CD4-positive, alpha-beta T cell treated with Interleukin-17A for 1 hour (primary cell): ENCODE results near the gene UNKL.

Source experiments
- DNase-seq: peaks from one replicate; pipeline ENCODE4 v3.0.0-alpha.2; 2020

UNKL gene

GRCh38 chr16:1398351-1398750 lies 16.2 kb downstream of the UNKL start:
- no peak for DNase-seq

DNA sequence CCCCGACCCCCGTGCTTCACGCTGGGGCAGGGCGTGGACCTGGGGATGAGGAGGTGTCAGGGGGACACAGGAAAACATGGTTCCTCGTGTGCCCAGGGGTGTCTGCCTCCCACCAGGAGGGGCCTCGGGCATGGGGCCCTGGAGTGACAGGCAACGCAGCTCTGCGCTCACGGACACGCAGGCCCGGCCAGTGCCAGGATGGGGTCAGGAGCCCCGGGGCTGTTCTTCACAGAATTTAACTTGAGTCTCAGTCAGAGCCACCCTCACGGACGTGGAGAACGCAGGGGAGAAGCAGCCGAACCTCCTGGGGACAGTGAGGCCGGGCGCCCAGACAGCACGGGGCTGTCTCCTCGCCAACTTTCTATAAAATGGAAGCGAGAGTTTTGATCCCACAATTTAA lies 16.7 kb downstream of the UNKL start:
- no peak for DNase-seq

DNA sequence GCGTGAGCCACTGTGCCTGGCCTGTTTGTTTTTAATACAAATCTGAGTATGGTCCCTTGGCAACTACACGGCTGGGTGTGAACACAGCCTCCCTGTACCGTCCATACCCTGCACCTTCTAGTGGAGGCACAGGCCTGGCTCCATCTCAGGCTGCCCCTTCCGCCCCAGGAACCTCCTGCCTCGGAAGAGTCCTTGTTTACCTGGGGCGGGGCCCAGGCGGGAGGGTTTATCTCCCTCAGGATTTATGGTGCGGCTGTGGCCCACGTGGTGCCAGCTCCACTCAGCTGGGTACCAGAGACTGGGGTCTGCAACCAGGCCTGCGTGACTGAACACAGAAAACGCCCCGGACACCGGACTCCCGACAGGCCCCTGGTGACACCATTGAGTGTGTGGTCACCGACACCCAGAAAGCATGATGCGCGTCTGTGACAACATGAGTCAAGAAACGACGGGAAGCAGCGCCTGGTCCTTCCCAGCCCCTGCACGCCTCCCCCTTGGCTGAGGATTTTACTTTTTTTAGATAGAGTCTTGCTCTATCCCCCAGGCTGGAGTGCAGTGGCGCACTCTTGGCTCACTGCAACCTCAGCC lies 19.0 kb downstream of the UNKL start:
- no peak for DNase-seq

DNA sequence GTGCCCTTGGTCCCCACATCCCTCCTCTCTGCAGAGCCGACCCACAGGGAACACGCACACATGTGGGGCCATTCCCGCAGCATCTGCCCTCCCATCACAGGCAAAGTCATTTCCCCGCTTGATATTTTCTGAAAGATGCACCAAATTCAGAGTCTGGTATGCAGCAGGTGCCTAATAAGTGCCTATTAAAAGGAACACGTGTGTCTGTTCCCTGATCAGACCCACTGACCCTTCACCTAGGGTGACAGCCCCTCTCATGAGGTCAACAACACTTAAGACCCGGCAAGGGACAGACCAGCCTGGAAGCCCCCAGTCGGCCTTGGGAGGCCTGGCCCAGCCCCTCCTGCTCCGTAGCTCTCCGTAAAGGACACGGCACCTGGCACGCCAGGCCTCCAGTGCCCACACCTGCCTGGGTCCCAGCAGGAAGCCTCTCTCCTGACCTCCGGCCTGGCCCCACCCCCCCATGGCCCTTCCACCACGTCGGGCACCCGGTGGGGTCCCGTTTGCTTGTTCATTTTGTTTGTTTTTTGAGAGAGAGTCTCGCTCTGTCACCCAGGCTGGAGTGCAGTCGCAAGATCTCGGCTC lies 20.0 kb downstream of the UNKL start:
- no peak for DNase-seq

DNA sequence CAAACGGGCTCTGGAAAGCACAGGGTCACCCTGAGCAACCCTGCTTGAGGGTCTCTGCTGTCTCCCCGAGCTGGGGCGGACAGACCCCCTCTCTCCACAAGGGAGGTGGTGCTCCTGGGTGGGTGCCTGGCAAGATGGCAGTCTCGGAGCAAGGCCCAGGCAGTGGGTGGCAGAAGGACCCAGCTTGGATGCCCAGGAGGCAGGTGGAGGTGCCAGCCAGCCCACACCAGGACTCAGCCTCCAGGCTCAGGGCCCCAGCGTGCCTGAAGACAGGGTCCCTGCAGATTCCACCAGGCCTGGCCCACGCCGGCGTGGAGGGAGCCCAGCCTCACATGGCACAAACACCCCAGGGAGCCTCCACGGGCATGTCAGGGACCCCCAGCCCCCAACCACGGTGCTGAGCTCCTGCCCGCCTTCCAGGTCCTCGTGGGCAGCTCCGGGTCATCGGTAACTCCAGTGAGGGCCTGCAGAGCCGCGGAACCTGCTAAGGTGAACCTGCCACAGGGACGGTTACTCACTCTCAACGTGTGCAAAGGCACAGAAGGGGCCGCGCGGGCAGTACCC lies 20.8 kb downstream of the UNKL start:
- DNase-seq = no peak

DNA sequence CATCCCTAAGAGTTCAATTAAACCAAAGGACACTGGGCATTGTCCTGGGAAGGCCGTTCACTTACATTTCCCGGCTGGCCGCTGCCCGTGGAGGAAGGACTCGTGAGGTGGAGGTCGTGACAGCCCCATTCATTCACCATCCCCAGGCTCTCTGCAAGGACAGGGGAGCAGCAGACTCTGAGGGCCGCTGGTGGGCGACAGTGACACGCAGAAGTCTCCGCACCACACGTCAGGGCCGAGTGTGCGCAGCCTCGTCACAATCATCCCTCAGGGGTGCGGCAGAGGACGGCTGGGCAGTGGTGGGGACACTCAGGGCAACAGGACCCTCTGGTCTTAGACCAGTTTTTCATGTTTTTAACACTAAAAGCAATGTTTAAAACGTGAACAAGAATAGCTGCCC lies 21.7 kb downstream of the UNKL start:
- no peak for DNase-seq

DNA sequence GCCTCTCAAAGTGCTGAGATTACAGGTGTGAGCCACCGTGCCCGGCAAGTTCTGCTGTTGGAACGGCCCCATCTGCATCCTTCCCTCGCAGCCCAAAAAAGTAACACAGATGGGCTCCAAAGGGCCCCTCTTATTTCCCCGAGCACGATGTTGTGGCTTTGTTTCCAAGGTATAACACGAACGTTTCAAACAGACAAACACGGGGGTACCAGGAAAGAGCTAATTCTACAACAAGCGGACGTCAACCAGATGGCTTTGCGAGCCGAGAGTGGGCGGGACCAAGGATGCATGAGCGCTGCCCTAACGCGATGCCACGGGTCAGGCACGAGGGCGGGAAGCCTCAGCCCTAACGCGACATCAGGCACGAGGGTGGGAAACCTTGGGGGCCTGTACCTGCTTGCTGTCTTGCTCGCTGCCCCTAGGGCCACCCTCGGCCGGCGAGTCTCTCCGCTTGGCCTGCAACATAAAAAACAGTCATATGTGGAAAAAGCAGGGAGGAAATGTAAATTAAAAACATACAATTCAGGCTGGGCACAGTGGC lies 24.2 kb downstream of the UNKL start:
- DNase-seq = no peak

GRCh38 chr16:1389762-1390161 lies 24.7 kb downstream of the UNKL start:
- no peak for DNase-seq

DNA sequence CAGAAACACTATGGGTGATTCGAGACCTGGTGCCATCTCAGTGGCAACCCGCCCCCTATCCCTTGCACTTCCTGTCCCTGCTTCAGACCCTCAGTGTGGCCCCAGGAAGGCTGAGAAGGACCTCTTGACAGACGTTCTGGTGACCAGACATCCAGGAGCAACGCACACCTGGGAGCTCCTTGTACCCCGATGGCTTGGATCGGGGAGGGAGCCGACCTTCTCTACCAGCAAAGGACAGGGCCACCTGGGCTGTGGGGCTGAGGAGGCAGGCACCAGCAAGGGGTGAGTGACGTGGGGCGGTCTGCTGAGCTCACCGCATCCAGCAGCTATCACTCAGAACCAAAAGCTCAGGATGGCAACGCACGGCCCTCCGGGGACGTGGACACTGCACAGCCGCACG lies 27.2 kb downstream of the UNKL start:
- DNase-seq = no peak

DNA sequence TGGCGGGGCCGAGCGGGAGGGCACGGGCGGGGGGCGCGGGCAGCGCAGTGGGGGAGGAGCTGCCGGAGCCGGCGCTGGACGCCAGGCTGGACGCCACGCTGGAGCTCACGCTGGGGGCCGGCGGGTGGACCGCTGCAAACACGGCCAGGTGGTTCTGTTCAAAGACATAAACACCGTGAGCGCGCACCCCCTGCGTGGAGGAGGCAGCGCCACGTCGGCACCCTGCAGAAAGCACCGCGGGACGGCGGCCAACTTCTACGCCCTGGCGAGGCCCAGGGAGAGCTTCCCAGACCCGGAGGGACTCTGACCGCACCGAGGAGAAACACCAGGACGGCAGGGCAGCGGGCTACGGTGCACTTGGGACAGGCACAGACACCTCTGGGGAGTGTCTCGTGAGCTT lies 29.3 kb downstream of the UNKL start:
- DNase-seq = no peak

DNA sequence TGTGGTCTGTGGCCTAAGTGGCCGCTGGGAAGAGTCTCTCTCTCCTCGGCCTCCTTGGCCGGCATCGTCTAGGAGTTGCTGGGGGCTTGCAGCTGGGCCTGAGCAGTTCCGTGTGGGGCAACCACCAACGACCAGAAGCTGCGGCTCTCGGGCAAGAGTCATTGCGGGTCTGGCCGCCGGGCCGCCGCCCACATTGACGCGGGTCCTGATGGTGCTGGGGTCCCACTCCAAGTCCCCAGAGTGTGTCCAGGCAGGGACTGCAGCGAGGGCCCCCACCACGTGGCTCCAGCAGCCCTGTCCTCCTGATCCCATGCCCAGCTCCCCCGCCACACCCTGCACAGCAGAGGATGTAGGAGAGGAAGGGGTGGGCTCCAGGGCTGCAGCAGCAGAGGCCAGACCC lies 30.9 kb downstream of the UNKL start:
- DNase-seq = no peak

DNA sequence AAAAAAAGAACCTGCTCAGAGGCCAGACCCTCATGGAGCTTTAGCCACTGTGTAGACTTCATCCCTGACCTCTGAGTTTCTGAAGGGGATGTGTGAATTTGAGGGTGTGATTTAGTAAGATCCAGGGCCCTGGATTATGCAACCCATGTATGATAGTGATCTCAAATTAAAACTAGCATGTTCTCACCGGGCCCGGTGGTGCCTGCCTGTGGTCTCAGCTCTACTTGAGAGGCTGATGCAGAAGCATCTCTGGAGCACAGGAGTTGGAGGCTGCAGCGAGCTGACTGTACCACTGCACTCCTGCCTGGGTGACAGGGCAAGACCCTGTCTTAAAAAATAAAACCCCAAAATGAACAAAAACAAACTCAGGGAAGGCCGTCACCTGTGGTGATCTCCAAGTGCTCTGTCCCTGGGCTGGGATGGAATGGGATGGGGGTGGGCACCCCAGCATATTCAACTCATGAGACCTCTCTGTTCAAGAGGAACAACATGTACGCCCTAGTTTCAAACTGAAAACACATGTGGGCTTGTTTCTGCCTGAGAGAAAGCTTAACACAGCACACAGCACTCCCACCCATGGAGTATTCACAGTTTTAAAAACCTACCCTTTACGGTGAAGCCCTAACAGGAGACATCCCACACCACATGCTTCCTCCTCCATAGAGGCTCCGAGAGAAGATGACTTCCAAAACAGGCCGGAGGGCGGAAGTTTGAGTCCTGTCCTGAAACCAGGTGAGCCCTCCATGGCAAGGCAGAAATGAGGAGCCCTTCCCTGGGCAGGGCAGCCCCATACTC lies 32.7 kb downstream of the UNKL start:
- no peak for DNase-seq

DNA sequence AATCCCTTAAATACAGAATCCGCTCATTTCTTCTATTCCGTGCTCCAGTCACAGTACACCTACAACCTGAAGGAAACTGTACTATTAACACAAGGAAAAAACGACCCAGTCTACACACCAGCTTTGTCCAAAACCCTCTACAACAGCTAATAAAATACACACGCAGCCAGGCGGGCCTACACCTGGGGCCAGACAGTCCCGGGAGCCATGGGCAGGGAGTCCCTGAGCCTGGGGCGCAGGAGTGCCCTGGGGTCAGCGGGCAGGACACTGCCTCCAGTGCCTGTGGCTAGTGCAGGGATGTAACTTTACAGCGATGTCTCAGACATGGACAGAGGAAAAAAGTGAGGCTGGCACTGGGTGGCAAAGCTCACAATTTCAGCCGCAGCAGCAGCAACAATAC lies 34.3 kb downstream of the UNKL start:
- DNase-seq = no peak

DNA sequence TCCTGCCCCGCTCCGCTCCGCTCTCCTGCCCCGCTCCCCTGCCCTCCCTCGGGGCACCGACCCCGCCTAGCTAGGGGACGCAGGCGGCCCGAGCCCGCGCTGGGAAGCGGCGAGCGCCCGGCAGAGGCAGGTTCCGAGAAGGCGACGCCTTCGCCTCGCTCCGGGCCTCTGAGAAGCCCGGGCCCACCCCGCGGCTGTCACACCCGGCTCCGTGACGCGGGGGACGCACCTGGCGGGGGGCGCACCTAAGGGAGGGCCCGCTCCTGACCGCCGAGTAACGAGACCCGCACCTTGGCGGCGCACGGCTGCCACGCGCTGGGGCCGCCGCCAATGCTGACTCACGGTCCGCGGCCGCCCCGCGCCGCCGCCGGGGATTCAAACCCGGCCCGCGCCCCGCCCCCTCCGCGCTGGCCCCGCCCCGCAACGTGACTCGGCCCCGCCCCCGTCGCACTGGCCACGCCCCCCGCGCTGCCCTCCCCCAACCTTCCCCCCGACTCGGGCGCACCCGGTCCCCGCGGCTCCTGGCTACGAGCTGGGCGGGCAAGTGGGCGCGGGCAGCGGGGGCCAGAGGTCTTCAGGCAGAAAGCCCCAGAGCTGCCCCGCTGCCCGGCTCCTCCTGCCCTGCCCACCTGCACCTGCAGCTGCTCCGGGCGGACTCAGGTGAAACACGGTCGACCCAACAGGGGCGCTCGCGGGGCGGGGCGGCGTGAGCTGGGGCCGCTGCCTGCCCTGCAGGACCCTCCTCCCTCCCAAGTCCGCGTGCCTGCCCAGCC lies 35.0 kb downstream of the UNKL start:
- peak; percentile 64 for DNase-seq

GRCh38 chr16:1378804-1379303 lies 35.6 kb downstream of the UNKL start:
- DNase-seq = peak; percentile 72

DNA sequence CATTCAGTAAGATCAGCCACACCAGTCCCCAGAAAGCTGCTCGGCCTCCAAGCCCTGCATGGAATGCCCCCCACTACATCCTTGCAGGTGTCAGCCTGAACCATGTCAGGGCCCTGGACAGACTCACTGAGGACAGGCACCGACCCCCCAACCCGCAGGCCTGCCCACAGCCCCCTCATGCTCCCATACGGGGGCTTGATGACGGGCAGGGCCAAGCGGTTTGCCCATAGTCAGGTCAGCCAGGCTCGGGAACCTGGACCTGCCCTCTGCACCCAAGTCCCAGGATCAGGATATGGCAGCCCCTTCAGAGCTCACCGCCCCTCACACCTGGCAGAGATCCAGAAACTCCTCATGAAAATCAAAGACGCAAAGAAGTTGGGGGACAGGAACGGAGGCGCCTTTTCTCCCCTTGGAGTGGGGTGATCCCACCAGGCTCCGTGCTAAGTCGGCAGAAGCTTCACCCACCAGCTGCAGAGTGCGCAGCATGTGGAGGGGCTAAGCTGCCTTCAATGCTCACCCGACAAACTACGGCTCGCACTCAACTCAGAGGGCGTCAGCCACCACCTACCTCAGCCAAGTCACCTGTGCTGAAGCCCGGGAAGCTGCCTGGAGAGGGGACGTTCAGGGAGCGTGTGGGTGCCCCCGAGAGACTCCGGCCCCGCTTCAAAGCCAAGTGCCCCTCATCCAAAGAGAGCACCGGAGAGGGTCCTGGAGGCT lies 36.3 kb downstream of the UNKL start:
- DNase-seq = no peak

DNA sequence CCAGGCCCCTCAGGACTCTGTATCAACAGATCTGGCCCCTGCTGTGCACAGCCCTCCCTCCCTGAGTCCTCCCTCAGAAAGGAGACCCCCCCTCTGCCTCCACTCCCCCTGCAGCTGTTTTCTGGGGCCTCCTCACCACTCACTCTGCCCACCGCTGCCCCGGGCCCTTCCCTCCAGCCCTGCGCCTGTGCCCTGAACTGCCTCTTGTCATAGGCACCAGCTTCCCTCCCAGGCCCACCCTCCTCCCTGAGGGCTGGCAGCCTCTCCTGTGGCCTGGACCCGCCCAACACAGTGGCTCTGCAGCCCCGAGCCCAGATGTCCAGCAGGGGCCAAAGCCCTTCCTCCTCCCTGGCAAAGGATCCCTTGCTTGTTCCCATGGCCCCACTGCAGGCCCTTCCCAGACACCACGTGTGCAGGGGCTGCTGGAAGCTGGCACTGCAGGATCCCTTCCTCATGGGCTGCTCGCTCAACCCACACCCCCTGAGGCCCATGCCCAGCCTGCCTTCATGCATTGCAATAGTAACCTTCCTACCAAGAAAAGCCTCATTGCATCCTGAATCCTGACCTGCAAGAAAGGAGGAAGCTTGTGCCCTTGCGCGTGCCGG lies 37.0 kb downstream of the UNKL start:
- no peak for DNase-seq

DNA sequence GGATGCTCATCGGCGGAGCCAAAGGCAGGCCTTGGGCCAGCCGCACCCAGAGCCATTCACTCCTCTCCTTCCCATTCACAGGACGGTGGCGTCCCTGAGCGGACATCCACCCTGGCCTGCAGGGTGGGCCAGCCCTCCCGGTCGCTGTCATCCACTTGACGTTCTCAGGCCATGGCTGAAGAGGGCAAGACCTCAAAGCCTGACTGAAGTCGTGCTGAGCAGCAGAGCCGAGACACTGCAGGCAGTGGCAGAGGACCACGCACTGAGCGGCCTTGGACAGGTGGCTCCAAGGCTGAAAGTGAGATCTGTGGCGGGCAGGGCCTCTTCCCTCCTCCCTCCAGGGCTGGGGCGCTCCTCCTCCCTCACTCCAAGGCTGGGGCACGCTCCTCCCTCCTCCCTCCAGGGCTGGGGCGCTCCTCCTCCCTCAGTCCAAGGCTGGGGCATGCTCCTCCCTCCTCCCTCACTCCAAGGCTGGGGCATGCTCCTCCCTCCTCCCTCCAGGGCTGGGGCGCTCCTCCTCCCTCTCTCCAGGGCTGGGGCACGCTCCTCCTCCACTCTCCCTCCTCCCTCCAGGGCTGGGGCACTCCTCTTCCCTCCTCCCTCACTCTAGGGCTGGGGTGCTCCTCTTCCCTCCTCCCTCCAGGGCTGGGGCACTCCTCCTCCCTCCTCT lies 38.6 kb downstream of the UNKL start:
- no peak for DNase-seq

- DNase-seq = no peak
Observed at GRCh38 chr16:1375298-1375640, 39.2 kb downstream of the UNKL start.

DNA sequence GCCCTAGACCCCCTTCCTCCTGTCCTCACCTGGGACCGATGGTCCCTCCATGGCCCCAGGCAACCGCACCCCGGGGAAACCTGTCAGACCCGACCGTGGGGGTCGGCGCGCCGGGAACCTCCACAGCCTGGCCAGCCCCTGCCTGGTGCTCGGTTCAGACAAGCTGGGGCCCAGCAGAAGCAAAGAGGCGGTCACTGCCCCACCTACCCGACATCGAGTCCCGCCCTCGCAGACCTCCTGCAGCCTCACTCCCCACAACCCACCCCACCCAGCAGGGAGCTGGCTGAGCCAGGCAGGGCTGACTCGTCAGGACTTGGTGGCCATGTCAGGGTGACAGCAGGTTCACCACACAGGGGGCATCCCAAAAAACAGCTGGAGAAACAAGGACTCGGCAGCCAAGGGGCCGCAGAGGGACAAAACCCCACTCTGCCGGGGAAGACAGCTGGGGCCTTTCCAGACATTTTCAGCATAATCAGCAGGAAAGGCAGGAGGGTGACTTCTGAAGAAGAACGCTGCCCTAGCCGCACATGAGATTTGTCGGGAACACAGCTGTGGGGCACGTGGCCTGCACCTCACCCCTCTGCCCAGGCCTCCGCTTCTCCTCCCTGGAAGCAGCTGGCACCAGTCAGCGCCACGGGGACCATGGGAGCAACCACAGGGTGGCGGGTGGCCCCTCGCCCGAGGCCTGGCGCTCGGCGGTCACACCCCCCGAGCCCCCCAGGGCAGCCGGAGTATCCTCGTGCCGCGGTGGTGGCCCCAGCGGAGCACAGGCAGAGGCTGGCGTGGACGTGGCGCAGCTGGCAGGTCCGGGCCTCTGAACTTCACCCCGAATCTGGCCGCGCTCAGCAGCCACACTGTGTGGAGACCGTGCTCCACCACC lies 39.8 kb downstream of the UNKL start:
- DNase-seq = no peak
